PC-9 (cell line): ENCODE results near the gene DNASE1L1. TPM values are rescaled to one million over a fixed set of nuclear protein-coding genes. Genes with fewer than 3 reads are reported as not detected.

Source experiments
- BruUV-seq: library from RNA; stranded (reverse); fragments of 400-500 nt; replicated peaks from 2 replicates; lab custom pipeline; 2021; lab: Mats Ljungman, UMichigan
- CTCF ChIA-PET: fragments of 300-600 bp; sonication (Branson Sonifier 250); formaldehyde crosslinking; loops from one replicate; lab custom pipeline; 2022; ENCODE audit warnings: antibody characterized with exemption; lab: Charles Lee
- POLR2A ChIA-PET: fragments of 300-600 bp; sonication (Branson Sonifier 250); formaldehyde crosslinking; loops from one replicate; lab custom pipeline; 2022; ENCODE audit warnings: antibody characterized with exemption; ENCODE audit not compliant: unreplicated experiment; lab: Charles Lee
- DNase-seq, 2 experiments: peaks; one replicate each; pipeline versions ENCODE4 v3.0.0 to v3.0.0-alpha.2; 2015 to 2022; ENCODE audit warnings: mixed read lengths in 1 of 2
- H2AFZ ChIP-seq: fragments of 200-600 bp; sonication (generic); 2 replicates; pipeline ENCODE4 v1.8.1; 2017; ENCODE audit warnings: antibody characterized with exemption
- H3F3A ChIP-seq: fragments of 200-600 bp; sonication (generic); 2 replicates; pipeline ENCODE4 v1.8.1; 2017; ENCODE audit warnings: antibody characterized with exemption, mild to moderate bottlenecking, low read depth; ENCODE audit not compliant: insufficient read depth
- H3K27ac ChIP-seq: fragments of 200-600 bp; sonication (generic); 2 replicates; pipeline ENCODE4 v1.6.1; 2016; ENCODE audit warnings: mixed run types
- H3K27me3 ChIP-seq: fragments of 200-600 bp; sonication (generic); 2 replicates; pipeline ENCODE4 v1.6.1; 2016; ENCODE audit warnings: low read depth, mixed run types; ENCODE audit not compliant: insufficient read depth
- H3K36me3 ChIP-seq: fragments of 200-600 bp; sonication (generic); 2 replicates; pipeline ENCODE4 v1.6.1; 2016; ENCODE audit warnings: low read depth, mixed run types
- H3K4me1 ChIP-seq: fragments of 200-600 bp; sonication (generic); replicated peaks from 2 replicates; pipeline ENCODE4 v1.6.1; 2016; ENCODE audit warnings: mixed run types; ENCODE audit not compliant: insufficient read depth
- H3K4me2 ChIP-seq: fragments of 200-600 bp; sonication (generic); 2 replicates; pipeline ENCODE4 v1.6.1; 2017; ENCODE audit warnings: mixed run types
- H3K4me3 ChIP-seq: fragments of 200-600 bp; sonication (generic); 2 replicates; pipeline ENCODE4 v1.6.1; 2016; ENCODE audit warnings: mixed run types
- H3K79me2 ChIP-seq: fragments of 200-600 bp; sonication (generic); 2 replicates; pipeline ENCODE4 v1.6.1; 2017; ENCODE audit warnings: low read depth, mixed run types
- H3K9me2 ChIP-seq: fragments of 200-600 bp; sonication (generic); 2 replicates; pipeline ENCODE4 v1.8.1; 2017; ENCODE audit warnings: mild to moderate bottlenecking; ENCODE audit not compliant: insufficient read depth
- H3K9me3 ChIP-seq: fragments of 200-600 bp; sonication (generic); 2 replicates; pipeline ENCODE4 v1.8.1; 2016; ENCODE audit warnings: low read depth; ENCODE audit not compliant: insufficient read depth
- H4K20me1 ChIP-seq: fragments of 200-600 bp; sonication (generic); 2 replicates; pipeline ENCODE4 v1.8.1; 2017; ENCODE audit not compliant: insufficient read depth
- EZH2 ChIP-seq: fragments of 200-600 bp; sonication (generic); IDR thresholded peaks from 2 replicates; pipeline ENCODE4 v1.8.0; 2017; ENCODE audit warnings: antibody characterized with exemption, low read depth
- intact Hi-C: fragments of 100-400 bp; cut with micrococcal nuclease; formaldehyde crosslinking; loops from one replicate; pipeline ENCODE4 v1.10.0; 2022; ENCODE audit not compliant: unreplicated experiment
- total RNA-seq: library from RNA; stranded (reverse); gene quantifications from 2 replicates; pipeline ENCODE4 v1.2.3, GENCODE V29; 2021
- TF ChIP-seq, protein P1 (sequence below): fragments of 200-600 bp; sonication (generic); conservative IDR thresholded peaks from 2 replicates; pipeline ENCODE4 v1.6.1; 2017; ENCODE audit warnings: mixed run types, antibody characterized with exemption, mild to moderate bottlenecking, moderate library complexity

DNASE1L1 gene
- total RNA-seq, 1 experiment from 2014 or later = 28.3 TPM

- ChIA-PET POLR2A (no interaction called here), CTCF (no interaction called here)
- Histone ChIP-seq H3K4me2 (no peak overlapping the region), H3K27me3 (no peaks in the 10 kb centered on the region), H4K20me1 (no peaks in the 10 kb centered on the region), H3K4me3 (no peak overlapping the region), H3K9me2 (no peaks in the 10 kb centered on the region), H3K27ac (no peak overlapping the region), H2AFZ (no peak overlapping the region), H3K4me1 (no peaks in the 10 kb centered on the region), H3K9me3 (no peaks in the 10 kb centered on the region), H3K79me2 (no peaks in the 10 kb centered on the region), H3F3A (no peaks in the 10 kb centered on the region), H3K36me3 (no peaks in the 10 kb centered on the region)
- no TSS peak for BruUV-seq
- TF ChIP-seq, protein P1, sequence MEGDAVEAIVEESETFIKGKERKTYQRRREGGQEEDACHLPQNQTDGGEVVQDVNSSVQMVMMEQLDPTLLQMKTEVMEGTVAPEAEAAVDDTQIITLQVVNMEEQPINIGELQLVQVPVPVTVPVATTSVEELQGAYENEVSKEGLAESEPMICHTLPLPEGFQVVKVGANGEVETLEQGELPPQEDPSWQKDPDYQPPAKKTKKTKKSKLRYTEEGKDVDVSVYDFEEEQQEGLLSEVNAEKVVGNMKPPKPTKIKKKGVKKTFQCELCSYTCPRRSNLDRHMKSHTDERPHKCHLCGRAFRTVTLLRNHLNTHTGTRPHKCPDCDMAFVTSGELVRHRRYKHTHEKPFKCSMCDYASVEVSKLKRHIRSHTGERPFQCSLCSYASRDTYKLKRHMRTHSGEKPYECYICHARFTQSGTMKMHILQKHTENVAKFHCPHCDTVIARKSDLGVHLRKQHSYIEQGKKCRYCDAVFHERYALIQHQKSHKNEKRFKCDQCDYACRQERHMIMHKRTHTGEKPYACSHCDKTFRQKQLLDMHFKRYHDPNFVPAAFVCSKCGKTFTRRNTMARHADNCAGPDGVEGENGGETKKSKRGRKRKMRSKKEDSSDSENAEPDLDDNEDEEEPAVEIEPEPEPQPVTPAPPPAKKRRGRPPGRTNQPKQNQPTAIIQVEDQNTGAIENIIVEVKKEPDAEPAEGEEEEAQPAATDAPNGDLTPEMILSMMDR = no peak
- TF ChIP-seq EZH2 = no peak
- intact Hi-C loops = no loop called here
- DNase-seq = no peak
These were observed 11.3 kb upstream of the DNASE1L1 start for GRCh38 chrX:154420402-154420756.

DNA sequence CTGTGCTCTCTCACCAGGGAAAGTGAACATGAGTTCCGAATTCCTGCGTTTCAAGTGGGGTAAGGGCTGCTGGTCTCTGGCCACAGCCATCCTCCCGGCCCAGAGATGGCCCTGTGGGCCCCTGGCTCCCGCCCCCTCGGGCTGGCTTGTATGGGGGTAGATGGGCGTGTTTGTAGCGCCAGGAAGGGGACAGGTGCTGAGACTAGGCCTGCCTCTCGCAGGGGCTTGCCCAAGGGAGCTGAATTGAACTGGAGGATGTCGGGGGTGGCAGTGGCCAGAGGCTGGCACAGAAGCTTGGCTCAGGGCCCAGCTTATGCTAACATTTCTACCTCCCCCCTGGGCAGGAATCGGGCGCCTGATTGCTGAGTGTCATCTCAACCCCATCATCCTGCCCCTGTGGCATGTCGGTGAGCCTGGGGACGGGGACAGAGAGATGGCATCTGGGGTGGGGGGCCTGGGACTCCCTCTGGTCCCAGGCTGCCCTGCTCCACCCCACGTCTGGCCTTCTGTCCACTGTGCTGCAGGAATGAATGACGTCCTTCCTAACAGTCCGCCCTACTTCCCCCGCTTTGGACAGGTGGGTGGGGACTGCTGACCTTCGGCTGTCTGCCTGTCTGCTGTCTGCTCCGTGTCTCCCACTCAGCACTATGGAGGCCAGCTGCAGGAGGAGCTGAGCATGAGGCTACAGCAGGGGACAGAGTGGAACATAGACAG is 10.8 kb upstream of the DNASE1L1 start:
- no TSS peak for BruUV-seq
- no peaks in the 10 kb centered on the region for H3K9me2 ChIP-seq
- POLR2A ChIA-PET = interaction anchor here (0.7 kb wide), 1 partner anchor 88 kb away, joined by 3 read pairs; no protein-coding TSS in a partner anchor

DNA sequence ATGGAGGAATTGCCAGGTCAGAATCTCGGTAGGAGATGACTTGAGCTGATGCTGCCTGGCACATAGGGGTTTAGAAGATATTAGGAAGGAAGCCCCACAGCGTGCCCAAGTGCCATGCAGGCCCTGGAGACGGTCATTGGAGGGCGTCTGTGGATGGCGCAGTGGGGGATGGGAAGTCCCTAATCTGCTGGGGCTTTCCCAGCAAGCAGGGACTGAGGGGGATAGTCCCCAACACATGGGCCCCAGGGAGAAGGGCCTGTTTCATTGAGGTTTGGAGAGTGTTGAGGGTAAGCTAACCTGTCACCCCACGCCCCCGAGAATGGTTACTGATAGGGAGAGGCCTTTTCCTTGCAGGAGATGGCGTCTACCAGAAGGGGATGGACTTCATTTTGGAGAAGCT is 10.1 kb upstream of the DNASE1L1 start:
- Histone ChIP-seq H3K4me1 (no peaks in the 10 kb centered on the region), H3K79me2 (no peaks in the 10 kb centered on the region), H4K20me1 (no peaks in the 10 kb centered on the region), H3K27me3 (no peaks in the 10 kb centered on the region), H2AFZ (no peak overlapping the region), H3K4me2 (no peak overlapping the region), H3K9me3 (no peaks in the 10 kb centered on the region), H3K36me3 (no peaks in the 10 kb centered on the region), H3K27ac (no peak overlapping the region), H3K9me2 (no peaks in the 10 kb centered on the region), H3K4me3 (no peak overlapping the region), H3F3A (no peaks in the 10 kb centered on the region)
- CTCF ChIA-PET = no interaction called here
- POLR2A ChIA-PET = interaction anchor here (0.6 to 0.7 kb wide), 2 partner anchors 50 to 89 kb away, joined by 3 to 9 read pairs; no protein-coding TSS in a partner anchor
- TF ChIP-seq, protein P1 = no peak
- no peak for TF ChIP-seq EZH2
- DNase-seq = no peak
- no TSS peak for BruUV-seq
- intact Hi-C loops = no loop called here

More for the DNA sequence above, 10.8 kb upstream of the DNASE1L1 start:
- Histone ChIP-seq H3K9me3 (no peaks in the 10 kb centered on the region), H3F3A (no peaks in the 10 kb centered on the region), H4K20me1 (no peaks in the 10 kb centered on the region), H3K4me3 (no peak overlapping the region), H3K4me1 (no peaks in the 10 kb centered on the region), H3K79me2 (no peaks in the 10 kb centered on the region), H3K27me3 (no peaks in the 10 kb centered on the region), H3K27ac (no peak overlapping the region), H3K36me3 (no peaks in the 10 kb centered on the region), H3K4me2 (no peak overlapping the region), H2AFZ (no peak overlapping the region)
- DNase-seq = no peak
- intact Hi-C loops = no loop called here
- TF ChIP-seq, protein P1 = no peak
- TF ChIP-seq EZH2 = no peak
- CTCF ChIA-PET = no interaction called here
